ENCODE data around the gene TCEAL1. TPM values are rescaled to one million over a fixed set of nuclear protein-coding genes. Genes with fewer than 3 reads are reported as not detected.

The TCEAL1 gene
- total RNA-seq, 1 experiment from 2014 or later, result 4.9 TPM

DNA sequence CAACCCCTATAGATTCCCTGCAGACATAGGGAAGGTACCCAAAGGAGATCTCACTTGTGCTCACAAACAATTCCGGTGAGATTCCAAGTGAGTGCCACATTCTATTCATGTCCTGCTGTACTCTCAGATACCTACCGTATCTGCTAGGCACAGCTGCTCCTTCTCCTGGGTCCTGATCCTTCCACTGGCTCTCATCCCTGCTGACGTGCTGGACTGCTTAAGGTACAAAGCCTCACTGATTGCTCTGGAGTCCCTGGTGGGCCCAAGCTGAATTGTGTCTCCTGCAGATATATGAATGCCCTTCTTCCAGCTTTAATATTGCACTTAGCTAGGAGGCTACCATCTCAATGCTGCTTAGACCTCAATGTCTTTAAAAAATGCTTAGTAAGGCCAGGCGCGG lies 2.4 kb downstream of the TCEAL1 start:
- ChIA-PET POLR2A (no interaction called here), CTCF (interaction anchor here (1.3 to 1.6 kb wide), 2 partner anchors 37 to 201 kb away, joined by 4 to 7 read pairs; partner anchors contain the start of gene RAB9B)
- Mint-ChIP-seq H3K27ac (no peak overlapping the region), H3K36me3 (no peaks in the 10 kb centered on the region), H3K4me3 (no peak overlapping the region), H3K4me1 (peaks cover 10% of the 10 kb centered on the region), H3K27me3 (ENCODE audit: low read depth) (no peaks in the 10 kb centered on the region), H3K9me3 (no peaks in the 10 kb centered on the region)
- ATAC-seq, result no peak
- no peak for TF ChIP-seq FOXP1 (CRISPR knock-in tag; IDR thresholded peaks at IDR 0.05; ENCODE audit: borderline replicate concordance)
- TF ChIP-seq JAZF1 (CRISPR knock-in tag; IDR thresholded peaks at IDR 0.05), result no peak
- TF ChIP-seq, protein P1, sequence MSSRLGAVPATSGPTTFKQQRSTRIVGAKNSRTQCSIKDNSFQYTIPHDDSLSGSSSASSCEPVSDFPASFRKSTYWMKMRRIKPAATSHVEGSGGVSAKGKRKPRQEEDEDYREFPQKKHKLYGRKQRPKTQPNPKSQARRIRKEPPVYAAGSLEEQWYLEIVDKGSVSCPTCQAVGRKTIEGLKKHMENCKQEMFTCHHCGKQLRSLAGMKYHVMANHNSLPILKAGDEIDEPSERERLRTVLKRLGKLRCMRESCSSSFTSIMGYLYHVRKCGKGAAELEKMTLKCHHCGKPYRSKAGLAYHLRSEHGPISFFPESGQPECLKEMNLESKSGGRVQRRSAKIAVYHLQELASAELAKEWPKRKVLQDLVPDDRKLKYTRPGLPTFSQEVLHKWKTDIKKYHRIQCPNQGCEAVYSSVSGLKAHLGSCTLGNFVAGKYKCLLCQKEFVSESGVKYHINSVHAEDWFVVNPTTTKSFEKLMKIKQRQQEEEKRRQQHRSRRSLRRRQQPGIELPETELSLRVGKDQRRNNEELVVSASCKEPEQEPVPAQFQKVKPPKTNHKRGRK (CRISPR knock-in tag; IDR thresholded peaks at IDR 0.05; ENCODE audit: borderline replicate concordance), result no peak
- no peak for DNase-seq (ENCODE audit: low spot score)

DNA sequence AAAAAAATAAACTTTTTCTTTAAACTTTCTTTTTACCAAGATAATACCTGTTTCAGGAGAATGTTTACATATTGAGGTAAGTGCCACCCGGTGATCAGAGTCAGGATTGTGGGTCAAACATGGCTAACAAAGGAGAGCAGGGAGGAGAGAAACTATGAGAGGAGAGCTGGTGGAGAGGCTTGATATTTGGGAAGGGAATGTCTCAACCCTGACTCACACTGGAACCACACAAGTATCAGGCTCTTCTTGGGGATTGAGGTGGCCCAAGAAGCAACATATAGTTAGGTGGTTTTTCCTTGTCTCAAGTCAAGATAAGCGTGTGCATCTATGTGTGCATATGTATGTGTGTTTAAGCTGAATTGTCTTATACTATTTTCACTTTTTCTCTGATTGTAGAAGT lies 6.7 kb downstream of the TCEAL1 start:
- DNase-seq (ENCODE audit: low spot score) (no peak), ATAC-seq (no peak)
- no peak for TF ChIP-seq JUN (CRISPR knock-in tag; IDR thresholded peaks at IDR 0.05)
- TF ChIP-seq MXD4 (CRISPR knock-in tag; IDR thresholded peaks at IDR 0.05; ENCODE audit: borderline replicate concordance), result no peak
- TF ChIP-seq IRF2 (CRISPR knock-in tag; IDR thresholded peaks at IDR 0.05; ENCODE audit: borderline replicate concordance, low read depth), result no peak
- no peak for TF ChIP-seq SOX15 (CRISPR knock-in tag; IDR thresholded peaks at IDR 0.05)
- TF ChIP-seq, protein P2, sequence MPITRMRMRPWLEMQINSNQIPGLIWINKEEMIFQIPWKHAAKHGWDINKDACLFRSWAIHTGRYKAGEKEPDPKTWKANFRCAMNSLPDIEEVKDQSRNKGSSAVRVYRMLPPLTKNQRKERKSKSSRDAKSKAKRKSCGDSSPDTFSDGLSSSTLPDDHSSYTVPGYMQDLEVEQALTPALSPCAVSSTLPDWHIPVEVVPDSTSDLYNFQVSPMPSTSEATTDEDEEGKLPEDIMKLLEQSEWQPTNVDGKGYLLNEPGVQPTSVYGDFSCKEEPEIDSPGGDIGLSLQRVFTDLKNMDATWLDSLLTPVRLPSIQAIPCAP (CRISPR knock-in tag; IDR thresholded peaks at IDR 0.05), result no peak
- ChIA-PET CTCF (no interaction called here), POLR2A (no interaction called here)
- no peaks in the 10 kb centered on the region for H3K36me3 Mint-ChIP-seq
- no peaks in the 10 kb centered on the region for H3K4me1 Mint-ChIP-seq
- H3K27ac Mint-ChIP-seq, result no peak overlapping the region
- no peak overlapping the region for H3K4me3 Mint-ChIP-seq
- H3K27me3 Mint-ChIP-seq (ENCODE audit: low read depth), result no peaks in the 10 kb centered on the region
- H3K9me3 Mint-ChIP-seq, result no peaks in the 10 kb centered on the region

DNA sequence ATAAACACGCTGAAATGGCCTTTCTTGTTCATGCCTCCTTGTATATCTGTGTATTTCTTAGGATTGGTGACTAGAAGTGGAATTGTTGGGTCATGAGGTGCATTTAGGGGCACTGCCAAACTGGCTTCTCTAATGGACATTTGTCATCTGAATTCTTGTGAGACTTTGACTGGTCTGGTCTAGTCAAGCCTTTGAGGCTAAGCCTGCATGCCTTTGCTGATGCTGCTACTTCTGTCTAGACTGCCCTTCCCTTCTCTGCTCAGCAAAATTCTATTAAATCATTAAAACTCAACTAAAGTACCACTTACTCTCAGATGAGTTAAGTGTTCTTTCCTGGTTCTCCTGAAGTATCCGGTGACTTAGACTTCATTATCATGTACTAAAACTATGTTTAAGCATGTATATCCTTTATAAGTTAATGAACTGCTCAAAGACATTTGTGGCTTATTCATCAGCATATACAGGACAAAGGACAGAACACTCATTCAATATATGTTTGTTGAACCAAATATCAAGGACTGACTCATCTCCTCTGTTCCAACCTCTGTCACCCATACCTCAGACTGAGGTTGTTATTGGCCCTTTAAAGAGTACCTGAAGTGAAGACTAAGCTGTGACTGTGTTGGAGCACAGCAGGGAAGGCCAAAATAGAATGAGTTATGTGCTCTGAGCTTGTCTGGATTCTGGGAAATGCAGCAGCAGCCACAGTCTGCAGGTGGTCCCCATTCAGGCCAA lies 9.0 kb downstream of the TCEAL1 start:
- ChIA-PET POLR2A (no interaction called here), CTCF (interaction anchor here (2.5 kb wide), 1 partner anchor 8 kb away, joined by 23 read pairs; the partner anchor contains the start of gene TCEAL1)
- DNase-seq (ENCODE audit: low spot score), result no peak
- Mint-ChIP-seq H3K36me3 (no peaks in the 10 kb centered on the region), H3K27ac (no peak overlapping the region), H3K4me3 (no peak overlapping the region), H3K4me1 (no peaks in the 10 kb centered on the region), H3K27me3 (ENCODE audit: low read depth) (no peaks in the 10 kb centered on the region), H3K9me3 (no peaks in the 10 kb centered on the region)
- ATAC-seq, result no peak
- TF ChIP-seq, protein P3, sequence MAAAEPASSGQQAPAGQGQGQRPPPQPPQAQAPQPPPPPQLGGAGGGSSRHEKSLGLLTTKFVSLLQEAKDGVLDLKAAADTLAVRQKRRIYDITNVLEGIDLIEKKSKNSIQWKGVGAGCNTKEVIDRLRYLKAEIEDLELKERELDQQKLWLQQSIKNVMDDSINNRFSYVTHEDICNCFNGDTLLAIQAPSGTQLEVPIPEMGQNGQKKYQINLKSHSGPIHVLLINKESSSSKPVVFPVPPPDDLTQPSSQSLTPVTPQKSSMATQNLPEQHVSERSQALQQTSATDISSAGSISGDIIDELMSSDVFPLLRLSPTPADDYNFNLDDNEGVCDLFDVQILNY (CRISPR knock-in tag; IDR thresholded peaks at IDR 0.05), result no peak
- no peak for TF ChIP-seq OVOL2 (CRISPR knock-in tag; IDR thresholded peaks at IDR 0.05; ENCODE audit: borderline replicate concordance)
- TF ChIP-seq ZNF396 (CRISPR knock-in tag; IDR thresholded peaks at IDR 0.05; ENCODE audit: borderline replicate concordance), result no peak
- no peak for TF ChIP-seq PRRX2 (CRISPR knock-in tag; IDR thresholded peaks at IDR 0.05)
- TF ChIP-seq SP1 (CRISPR knock-in tag; conservative IDR thresholded peaks at IDR 0.05), result no peak
- TF ChIP-seq, protein P4, sequence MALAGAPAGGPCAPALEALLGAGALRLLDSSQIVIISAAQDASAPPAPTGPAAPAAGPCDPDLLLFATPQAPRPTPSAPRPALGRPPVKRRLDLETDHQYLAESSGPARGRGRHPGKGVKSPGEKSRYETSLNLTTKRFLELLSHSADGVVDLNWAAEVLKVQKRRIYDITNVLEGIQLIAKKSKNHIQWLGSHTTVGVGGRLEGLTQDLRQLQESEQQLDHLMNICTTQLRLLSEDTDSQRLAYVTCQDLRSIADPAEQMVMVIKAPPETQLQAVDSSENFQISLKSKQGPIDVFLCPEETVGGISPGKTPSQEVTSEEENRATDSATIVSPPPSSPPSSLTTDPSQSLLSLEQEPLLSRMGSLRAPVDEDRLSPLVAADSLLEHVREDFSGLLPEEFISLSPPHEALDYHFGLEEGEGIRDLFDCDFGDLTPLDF (CRISPR knock-in tag; IDR thresholded peaks at IDR 0.05), result no peak
- TF ChIP-seq TP53 (CRISPR knock-in tag; IDR thresholded peaks at IDR 0.05), result no peak
- no peak for TF ChIP-seq ZNF423 (CRISPR knock-in tag; IDR thresholded peaks at IDR 0.05)
- TF ChIP-seq, protein P5, sequence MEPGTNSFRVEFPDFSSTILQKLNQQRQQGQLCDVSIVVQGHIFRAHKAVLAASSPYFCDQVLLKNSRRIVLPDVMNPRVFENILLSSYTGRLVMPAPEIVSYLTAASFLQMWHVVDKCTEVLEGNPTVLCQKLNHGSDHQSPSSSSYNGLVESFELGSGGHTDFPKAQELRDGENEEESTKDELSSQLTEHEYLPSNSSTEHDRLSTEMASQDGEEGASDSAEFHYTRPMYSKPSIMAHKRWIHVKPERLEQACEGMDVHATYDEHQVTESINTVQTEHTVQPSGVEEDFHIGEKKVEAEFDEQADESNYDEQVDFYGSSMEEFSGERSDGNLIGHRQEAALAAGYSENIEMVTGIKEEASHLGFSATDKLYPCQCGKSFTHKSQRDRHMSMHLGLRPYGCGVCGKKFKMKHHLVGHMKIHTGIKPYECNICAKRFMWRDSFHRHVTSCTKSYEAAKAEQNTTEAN (CRISPR knock-in tag; IDR thresholded peaks at IDR 0.05), result no peak
- TF ChIP-seq CREB1 (CRISPR knock-in tag; IDR thresholded peaks at IDR 0.05), result no peak
- TF ChIP-seq SMAD3 (CRISPR knock-in tag; IDR thresholded peaks at IDR 0.05; ENCODE audit: borderline replicate concordance), result no peak
- TF ChIP-seq ZNF263 (CRISPR knock-in tag; IDR thresholded peaks at IDR 0.05; ENCODE audit: low read depth), result no peak
- TF ChIP-seq, protein P6, sequence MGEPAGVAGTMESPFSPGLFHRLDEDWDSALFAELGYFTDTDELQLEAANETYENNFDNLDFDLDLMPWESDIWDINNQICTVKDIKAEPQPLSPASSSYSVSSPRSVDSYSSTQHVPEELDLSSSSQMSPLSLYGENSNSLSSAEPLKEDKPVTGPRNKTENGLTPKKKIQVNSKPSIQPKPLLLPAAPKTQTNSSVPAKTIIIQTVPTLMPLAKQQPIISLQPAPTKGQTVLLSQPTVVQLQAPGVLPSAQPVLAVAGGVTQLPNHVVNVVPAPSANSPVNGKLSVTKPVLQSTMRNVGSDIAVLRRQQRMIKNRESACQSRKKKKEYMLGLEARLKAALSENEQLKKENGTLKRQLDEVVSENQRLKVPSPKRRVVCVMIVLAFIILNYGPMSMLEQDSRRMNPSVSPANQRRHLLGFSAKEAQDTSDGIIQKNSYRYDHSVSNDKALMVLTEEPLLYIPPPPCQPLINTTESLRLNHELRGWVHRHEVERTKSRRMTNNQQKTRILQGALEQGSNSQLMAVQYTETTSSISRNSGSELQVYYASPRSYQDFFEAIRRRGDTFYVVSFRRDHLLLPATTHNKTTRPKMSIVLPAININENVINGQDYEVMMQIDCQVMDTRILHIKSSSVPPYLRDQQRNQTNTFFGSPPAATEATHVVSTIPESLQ (CRISPR knock-in tag; IDR thresholded peaks at IDR 0.05), result no peak
- TF ChIP-seq GRHL2 (CRISPR knock-in tag; IDR thresholded peaks at IDR 0.05; ENCODE audit: insufficient replicate concordance, severe bottlenecking), result no peak
- TF ChIP-seq, protein P7, sequence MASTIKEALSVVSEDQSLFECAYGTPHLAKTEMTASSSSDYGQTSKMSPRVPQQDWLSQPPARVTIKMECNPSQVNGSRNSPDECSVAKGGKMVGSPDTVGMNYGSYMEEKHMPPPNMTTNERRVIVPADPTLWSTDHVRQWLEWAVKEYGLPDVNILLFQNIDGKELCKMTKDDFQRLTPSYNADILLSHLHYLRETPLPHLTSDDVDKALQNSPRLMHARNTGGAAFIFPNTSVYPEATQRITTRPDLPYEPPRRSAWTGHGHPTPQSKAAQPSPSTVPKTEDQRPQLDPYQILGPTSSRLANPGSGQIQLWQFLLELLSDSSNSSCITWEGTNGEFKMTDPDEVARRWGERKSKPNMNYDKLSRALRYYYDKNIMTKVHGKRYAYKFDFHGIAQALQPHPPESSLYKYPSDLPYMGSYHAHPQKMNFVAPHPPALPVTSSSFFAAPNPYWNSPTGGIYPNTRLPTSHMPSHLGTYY (CRISPR knock-in tag; IDR thresholded peaks at IDR 0.05), result no peak
